SK-N-MC (cell line): ENCODE data around the gene PSMG2.
"Not testable (repeated sequence)": the region's sequence is repeated elsewhere in the genome, so short reads cannot be mapped to it uniquely, and the experiment has no call there.

Experiments
- DNase-seq: peaks from one replicate; pipeline ENCODE4 v3.0.0-alpha.2; 2011; ENCODE audit warnings: low read depth, low spot score
- H3K27ac ChIP-seq: fragments of 200-600 bp; sonication (generic); 2 replicates; pipeline ENCODE4 v1.5.1; 2016; ENCODE audit warnings: mixed run types
- H3K36me3 ChIP-seq: fragments of 200-600 bp; sonication (generic); 2 replicates; pipeline ENCODE4 v1.6.1; 2017; ENCODE audit warnings: antibody characterized with exemption, low read length, mixed read lengths; ENCODE audit not compliant: insufficient read depth
- H3K4me3 ChIP-seq: fragments of 200-600 bp; sonication (generic); 2 replicates; pipeline ENCODE4 v1.5.1; 2016
- H3K9ac ChIP-seq: fragments of 200-600 bp; sonication (generic); 2 replicates; pipeline ENCODE4 v1.8.0; 2017; ENCODE audit warnings: mixed run types, mixed read lengths; ENCODE audit not compliant: insufficient read length
- H3K9me3 ChIP-seq: fragments of 200-600 bp; sonication (generic); 2 replicates; pipeline ENCODE4 v1.6.1; 2017; ENCODE audit warnings: low read depth, mild to moderate bottlenecking, antibody characterized with exemption, low read length, moderate library complexity, mixed read lengths
- EZH2 ChIP-seq: fragments of 200-600 bp; sonication (generic); IDR thresholded peaks from one replicate; pipeline ENCODE4 v1.6.1; 2017; ENCODE audit warnings: antibody characterized with exemption
- FOXP2 ChIP-seq: optimal IDR thresholded peaks from 2 replicates; pipeline ENCODE3; 2011; ENCODE audit warnings: mild to moderate bottlenecking, moderate library complexity; ENCODE audit not compliant: insufficient read depth; ENCODE audit errors: extremely low read length, control extremely low read depth
- POLR2AphosphoS5 ChIP-seq: IDR thresholded peaks from 2 replicates; pipeline ENCODE4 v1.6.1; 2012; ENCODE audit warnings: mild to moderate bottlenecking, low read depth, low read length, borderline replicate concordance

Gene PSMG2

DNA sequence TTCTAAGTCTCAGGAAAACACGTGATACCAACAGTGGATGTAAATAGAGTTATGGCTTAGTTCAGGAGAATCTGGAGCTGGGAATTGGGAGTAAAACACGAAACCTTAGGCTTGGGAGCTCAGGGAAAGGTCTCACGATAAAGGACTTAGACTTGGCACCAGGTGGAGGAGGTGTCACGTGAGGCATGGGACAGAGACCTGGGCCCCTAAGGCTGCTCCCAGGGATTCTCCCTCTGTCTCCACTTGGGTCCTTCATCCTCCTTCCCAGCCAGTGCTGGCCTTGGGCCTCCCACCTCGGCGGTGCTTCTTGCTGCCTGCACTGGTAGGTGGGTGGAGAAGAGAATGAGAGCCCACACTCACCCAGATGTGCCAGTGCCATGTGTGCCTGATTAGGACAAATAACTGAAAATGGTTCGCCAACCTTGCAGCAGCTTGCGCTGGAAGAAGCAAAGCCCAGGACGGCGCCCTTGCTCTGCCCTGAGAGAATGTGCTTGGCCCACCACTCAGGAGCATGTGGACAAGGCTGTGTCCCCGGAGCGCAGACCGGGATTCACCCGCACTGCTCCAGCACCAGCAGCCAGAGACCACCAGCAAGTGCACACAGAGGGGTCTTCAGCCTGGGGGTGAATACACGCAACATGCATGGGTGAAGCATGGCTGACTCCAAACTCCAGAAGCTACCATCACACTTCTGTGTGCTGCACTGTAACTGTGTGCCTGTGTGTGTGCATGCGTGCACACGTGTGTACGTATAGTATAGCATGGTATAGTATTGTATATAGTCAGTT, 48.1 kb downstream of the PSMG2 start:
- no peak overlapping the region for H3K9ac ChIP-seq
- H3K36me3 ChIP-seq: no peaks in the 10 kb centered on the region
- H3K9me3 ChIP-seq: no peaks in the 10 kb centered on the region
- no peak for DNase-seq
- no peak overlapping the region for H3K27ac ChIP-seq
- H3K4me3 ChIP-seq: no peak overlapping the region
- TF ChIP-seq FOXP2 (no peak), EZH2 (no peak), POLR2AphosphoS5 (no peak)

DNA sequence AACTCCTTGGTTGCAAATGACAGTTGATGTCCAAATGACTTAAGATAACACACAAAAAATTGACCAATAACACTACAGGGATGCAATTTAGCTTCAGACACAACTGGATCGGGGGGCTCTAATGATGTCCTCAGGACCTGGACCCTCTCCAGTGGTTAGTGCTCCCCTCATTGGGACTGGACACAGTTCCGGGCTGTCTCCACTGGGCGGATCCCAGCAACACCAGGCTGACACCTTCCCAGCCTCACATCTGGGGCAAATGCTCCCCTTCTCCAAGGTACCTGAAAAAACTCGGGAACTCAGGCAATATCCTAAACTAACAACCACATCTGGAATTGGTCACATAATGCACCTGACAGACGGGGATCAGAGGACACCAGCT, 48.7 kb downstream of the PSMG2 start:
- Histone ChIP-seq H3K9ac (no peak overlapping the region), H3K27ac (no peak overlapping the region), H3K4me3 (no peak overlapping the region)

DNA sequence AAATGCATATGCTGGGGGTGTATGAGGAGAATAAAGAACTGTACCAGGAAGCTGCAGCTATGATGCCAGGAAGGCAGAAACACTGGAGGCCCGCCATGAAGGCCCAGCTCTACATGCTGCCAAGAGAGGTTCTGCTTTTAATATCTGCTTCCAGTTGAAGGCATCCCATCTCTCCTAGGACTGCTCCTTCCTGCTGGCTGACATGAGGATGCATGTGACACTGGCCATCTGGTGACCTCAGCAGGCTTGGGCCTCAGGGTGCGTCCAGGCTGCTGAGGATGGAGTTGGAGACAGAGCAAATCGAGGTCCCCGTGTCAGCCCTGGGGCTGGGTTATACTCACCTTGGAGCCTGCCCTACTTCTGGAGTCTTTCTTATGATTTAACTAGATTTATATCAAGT, 49.0 kb downstream of the PSMG2 start:
- no peak for DNase-seq
- Histone ChIP-seq H3K27ac (no peak overlapping the region), H3K4me3 (no peak overlapping the region), H3K36me3 (no peaks in the 10 kb centered on the region), H3K9me3 (no peaks in the 10 kb centered on the region), H3K9ac (no peak overlapping the region)
- TF ChIP-seq FOXP2 (no peak), POLR2AphosphoS5 (no peak), EZH2 (no peak)

More for the DNA sequence above, 48.7 kb downstream of the PSMG2 start:
- no peaks in the 10 kb centered on the region for H3K36me3 ChIP-seq
- DNase-seq: no peak
- TF ChIP-seq FOXP2 (no peak), POLR2AphosphoS5 (no peak), EZH2 (no peak)
- H3K9me3 ChIP-seq: no peaks in the 10 kb centered on the region

DNA sequence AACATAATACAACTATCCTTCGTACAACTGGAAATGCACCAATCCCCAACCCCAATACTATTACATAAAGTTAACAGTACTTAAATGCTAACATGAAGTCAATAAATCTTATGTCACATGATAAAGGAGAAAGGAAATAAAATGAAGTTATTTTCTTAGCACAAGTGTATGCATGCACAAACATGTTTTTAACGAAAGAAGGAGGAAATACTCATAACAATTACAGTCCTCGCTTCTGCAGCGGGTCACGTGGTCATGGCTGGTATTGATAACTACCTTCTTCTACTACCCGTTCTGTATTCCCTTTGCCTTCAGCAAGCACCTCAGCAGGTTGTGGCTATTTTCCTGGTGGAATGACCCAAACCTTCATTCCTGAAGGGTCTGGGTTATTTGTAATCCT, 51.7 kb downstream of the PSMG2 start:
- Histone ChIP-seq H3K4me3 (no peak overlapping the region), H3K27ac (no peak overlapping the region), H3K9ac (no peak overlapping the region), H3K36me3 (no peaks in the 10 kb centered on the region), H3K9me3 (no peaks in the 10 kb centered on the region)
- TF ChIP-seq POLR2AphosphoS5: no peak
- TF ChIP-seq EZH2: no peak
- TF ChIP-seq FOXP2: no peak
- no peak for DNase-seq

DNA sequence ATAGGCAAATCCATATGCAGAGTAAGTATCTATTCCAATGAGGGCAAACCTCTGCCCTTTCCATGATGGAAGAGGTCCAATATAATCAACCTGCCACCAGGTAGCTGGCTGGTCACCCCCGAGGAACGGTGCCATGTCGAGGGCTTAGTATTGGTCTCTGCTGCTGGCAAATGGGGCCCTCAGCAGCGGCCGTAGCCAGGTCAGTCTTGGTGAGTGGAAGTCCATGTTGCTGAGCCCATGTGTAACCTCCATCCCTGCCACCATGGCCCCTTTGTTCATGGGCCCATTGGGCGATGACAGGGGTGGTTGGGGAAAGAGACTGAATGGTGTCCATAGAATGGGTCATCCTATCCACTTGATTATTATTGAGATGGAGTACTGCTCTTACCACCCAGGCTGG, 52.8 kb downstream of the PSMG2 start:
- H3K36me3 ChIP-seq, DNase-seq, H3K9me3 ChIP-seq, H3K9ac ChIP-seq, H3K4me3 ChIP-seq, H3K27ac ChIP-seq: not testable (repeated sequence)

DNA sequence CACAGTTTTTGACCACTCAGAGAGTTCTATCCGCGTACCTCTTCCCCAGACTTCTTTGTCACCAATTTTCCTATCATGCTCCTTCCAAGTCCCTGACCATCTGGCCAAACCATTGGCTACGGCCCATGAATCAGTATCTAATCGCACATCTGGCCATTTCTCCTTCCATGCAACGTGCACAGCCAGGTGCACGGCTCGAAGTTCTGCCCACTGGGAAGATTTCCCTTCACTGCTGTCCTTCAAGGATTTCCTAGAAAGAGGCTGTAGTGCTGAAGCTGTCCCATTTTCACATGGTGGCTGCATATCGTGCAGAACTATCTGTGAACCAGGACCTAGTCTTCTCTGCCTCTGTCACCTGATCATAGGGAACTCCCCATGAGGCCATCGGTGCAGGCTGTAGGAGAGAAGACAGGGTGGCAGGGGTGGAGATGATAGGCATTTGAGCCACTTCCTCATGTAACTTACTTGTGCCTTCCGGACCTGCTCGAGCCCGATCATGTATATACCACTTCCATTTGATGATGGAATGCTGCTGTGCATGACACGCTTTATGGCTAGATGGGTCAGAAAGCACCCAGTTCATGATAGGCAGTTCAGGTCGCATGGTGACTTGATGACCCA, 53.9 kb downstream of the PSMG2 start:
- not testable (repeated sequence) for H3K27ac ChIP-seq, H3K9ac ChIP-seq, H3K4me3 ChIP-seq, H3K36me3 ChIP-seq, H3K9me3 ChIP-seq, DNase-seq

DNA sequence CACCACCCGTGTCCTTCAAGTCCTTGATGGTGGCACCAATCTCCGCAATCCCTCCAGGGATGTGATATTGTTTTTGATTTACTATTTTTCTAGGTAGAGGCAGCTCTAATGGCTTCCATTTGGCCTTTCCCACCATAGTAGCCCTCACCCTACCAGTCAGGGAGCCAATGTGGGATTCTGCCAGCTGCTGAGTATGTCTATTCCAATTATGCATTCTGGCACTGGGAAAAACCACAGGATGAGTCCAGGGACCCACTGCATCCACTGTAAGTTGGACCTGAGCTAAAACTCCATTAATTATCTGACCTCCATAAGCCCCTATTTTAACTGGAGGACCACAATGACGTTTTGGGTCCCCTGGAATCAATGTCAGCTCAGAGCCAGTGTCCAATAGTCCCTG, 55.7 kb downstream of the PSMG2 start:
- DNase-seq, H3K27ac ChIP-seq, H3K9me3 ChIP-seq, H3K36me3 ChIP-seq, H3K4me3 ChIP-seq, H3K9ac ChIP-seq: not testable (repeated sequence)

DNA sequence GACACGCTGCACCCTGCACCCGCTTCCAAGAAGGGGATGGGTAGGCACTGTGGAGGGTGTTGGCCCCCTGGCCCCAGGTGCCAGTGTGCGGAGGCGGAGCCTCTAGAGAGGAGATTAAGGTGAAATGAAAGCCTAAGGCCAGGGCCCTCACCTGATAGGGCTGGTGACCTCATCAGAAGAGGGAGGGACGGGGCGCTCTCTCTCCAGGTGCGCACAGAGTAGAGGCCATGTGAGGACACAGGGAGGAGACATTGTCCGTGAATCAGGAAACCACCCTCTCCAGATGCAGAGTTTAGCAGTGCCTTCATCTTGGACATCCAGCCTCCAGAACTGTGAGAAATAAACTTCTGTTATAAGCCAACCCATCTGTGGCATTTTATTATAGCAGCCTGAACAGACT, 62.3 kb downstream of the PSMG2 start:
- TF ChIP-seq POLR2AphosphoS5: no peak
- TF ChIP-seq EZH2: no peak
- TF ChIP-seq FOXP2: no peak
- no peak for DNase-seq
- H3K4me3 ChIP-seq: no peak overlapping the region
- no peaks in the 10 kb centered on the region for H3K9me3 ChIP-seq
- H3K36me3 ChIP-seq: no peaks in the 10 kb centered on the region
- H3K27ac ChIP-seq: no peak overlapping the region
- H3K9ac ChIP-seq: no peak overlapping the region

DNA sequence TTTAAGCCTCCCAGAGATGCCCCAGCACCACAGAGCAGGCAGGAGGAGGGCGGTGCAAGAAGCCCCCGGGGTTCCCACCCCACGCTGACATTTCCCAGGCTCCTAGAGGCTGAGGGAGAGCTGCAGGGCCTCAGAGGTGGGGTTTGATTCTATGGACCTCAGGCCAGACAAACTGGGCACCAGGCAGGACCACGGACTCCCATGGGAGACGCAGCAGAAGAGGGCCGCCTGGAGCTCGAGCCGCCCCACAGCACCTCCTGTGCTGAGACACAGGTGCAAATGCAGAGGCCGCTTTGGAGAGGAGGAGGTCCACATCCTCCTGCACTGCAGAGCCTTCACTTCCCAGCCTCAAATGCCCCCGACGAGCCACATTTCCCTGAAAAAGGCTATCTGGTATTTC, 62.7 kb downstream of the PSMG2 start:
- H3K9me3 ChIP-seq: no peaks in the 10 kb centered on the region
- H3K4me3 ChIP-seq: no peak overlapping the region
- H3K36me3 ChIP-seq: no peaks in the 10 kb centered on the region
- H3K27ac ChIP-seq: no peak overlapping the region
- TF ChIP-seq EZH2 (no peak), FOXP2 (no peak)
- no peak for DNase-seq
- H3K9ac ChIP-seq: no peak overlapping the region
